Measurements from ENCODE around the gene FMN2. TPM values are rescaled to one million over a fixed set of nuclear protein-coding genes. Genes with fewer than 3 reads are reported as not detected.

The FMN2 gene
- polyA plus RNA-seq, 3 donors: not detected

DNA sequence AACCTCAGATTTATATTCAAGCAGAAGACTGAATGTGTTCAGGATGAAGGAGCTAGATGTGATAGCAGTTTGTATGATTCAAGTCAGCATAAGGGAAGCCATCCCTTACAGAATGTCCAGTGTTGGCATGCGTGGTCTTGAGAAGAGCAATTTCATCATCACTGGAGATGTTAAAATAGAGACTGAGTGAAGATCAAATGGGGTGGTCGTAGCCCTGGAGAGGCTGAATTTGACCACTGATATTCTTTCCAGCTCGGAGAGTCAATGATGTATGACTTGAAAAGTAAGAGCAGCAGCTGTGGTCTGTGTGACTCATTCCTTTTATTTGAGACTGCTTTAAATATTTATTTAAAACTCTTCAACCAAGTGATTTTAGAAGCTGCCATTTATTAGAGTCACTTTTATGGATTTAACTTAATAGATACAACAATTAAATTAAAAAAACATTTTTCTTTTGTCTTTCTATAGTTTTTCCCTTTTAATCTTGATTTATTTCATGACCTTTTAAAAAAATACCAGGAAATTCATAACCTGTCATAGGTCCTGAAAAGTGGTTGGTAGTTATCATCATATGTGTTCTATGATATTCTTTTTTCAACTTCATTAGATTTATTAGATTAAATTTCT is 15.5 kb downstream of the FMN2 start:
- WGBS (ENCODE audit: insufficient coverage): 83% methylated on average over 1 of the region's 3 CpGs
- TF ChIP-seq, protein P1, sequence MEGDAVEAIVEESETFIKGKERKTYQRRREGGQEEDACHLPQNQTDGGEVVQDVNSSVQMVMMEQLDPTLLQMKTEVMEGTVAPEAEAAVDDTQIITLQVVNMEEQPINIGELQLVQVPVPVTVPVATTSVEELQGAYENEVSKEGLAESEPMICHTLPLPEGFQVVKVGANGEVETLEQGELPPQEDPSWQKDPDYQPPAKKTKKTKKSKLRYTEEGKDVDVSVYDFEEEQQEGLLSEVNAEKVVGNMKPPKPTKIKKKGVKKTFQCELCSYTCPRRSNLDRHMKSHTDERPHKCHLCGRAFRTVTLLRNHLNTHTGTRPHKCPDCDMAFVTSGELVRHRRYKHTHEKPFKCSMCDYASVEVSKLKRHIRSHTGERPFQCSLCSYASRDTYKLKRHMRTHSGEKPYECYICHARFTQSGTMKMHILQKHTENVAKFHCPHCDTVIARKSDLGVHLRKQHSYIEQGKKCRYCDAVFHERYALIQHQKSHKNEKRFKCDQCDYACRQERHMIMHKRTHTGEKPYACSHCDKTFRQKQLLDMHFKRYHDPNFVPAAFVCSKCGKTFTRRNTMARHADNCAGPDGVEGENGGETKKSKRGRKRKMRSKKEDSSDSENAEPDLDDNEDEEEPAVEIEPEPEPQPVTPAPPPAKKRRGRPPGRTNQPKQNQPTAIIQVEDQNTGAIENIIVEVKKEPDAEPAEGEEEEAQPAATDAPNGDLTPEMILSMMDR (IDR thresholded peaks at IDR 0.05): no peak
- Histone ChIP-seq H3K27me3 (ENCODE audit: control insufficient read depth in 2 of 2, insufficient read depth in 2 of 2, low read length in 2 of 2) (no peaks in the 10 kb centered on the region), H3K4me2 (replicated peaks; ENCODE audit: extremely low read depth, low read length, poor library complexity, severe bottlenecking) (no peak overlapping the region), H3K9me3 (replicated peaks in 1 of 2; ENCODE audit: control insufficient read depth in 1 of 2, insufficient read depth in 1 of 2, low read length in 2 of 2) (no peaks in the 10 kb centered on the region), H3K27ac (ENCODE audit: low read depth in 1 of 2, low read length in 2 of 2) (no peak overlapping the region), H2AFZ (ENCODE audit: insufficient read depth, low read depth, low read length, poor library complexity, severe bottlenecking) (no peak overlapping the region), H3K9ac (ENCODE audit: insufficient read depth, low read length, poor library complexity, severe bottlenecking) (no peak overlapping the region), H3K4me3 (replicated peaks in 1 of 3; ENCODE audit: low read depth in 2 of 3, low read length in 3 of 3) (no peak overlapping the region), H3K36me3 (replicated peaks in 1 of 2; ENCODE audit: control insufficient read depth in 1 of 2, insufficient read depth in 2 of 2, low read length in 2 of 2) (no peaks in the 10 kb centered on the region), H3K4me1 (ENCODE audit: control insufficient read depth in 1 of 2, insufficient read depth in 2 of 2, low read length in 2 of 2) (no peaks in the 10 kb centered on the region), H4K20me1 (ENCODE audit: insufficient read depth, low read length) (no peaks in the 10 kb centered on the region), H3K79me2 (ENCODE audit: insufficient read depth, low read length) (no peaks in the 10 kb centered on the region)
- H3K36me3 Mint-ChIP-seq: no peaks in the 10 kb centered on the region
- H3K9me3 Mint-ChIP-seq: peaks cover 0 to 4% (median 1%) of the 10 kb centered on the region in 7 donors
- peaks cover 0 to 4% (median 2%) of the 10 kb centered on the region in 3 donors for H3K27me3 Mint-ChIP-seq (ENCODE audit: low read depth in 3 of 3)
- no peak overlapping the region for H3K27ac Mint-ChIP-seq
- intact Hi-C loops (cut with micrococcal nuclease): no loop called here
- DNase-seq: no peak
- H3K4me3 Mint-ChIP-seq: no peak overlapping the region
- no peaks in the 10 kb centered on the region for H3K4me1 Mint-ChIP-seq

DNA sequence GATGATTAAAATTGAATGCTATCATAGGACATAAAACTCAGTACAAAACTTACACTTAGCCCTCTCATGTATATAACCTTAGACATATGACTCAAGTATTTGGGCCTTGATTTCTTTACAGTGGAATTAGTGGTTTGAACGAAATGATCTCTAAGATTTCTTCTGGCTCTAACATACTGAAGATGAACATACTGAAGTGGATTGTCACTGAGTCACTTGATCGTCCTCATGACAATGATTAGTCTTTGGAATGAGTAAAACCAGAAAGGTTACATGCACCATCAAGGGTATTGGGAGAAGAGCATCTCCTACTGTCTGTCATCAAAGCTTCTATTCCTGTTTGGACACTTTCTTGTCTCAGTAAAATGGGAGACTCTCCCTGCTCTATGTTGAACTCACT is 17.4 kb downstream of the FMN2 start:
- H3K27me3 Mint-ChIP-seq (ENCODE audit: low read depth in 3 of 3): peaks cover 0 to 4% (median 0%) of the 10 kb centered on the region in 3 donors
- DNase-seq: no peak
- Histone ChIP-seq H3K9me3 (replicated peaks in 1 of 2; ENCODE audit: control insufficient read depth in 1 of 2, insufficient read depth in 1 of 2, low read length in 2 of 2) (no peaks in the 10 kb centered on the region), H3K36me3 (replicated peaks in 1 of 2; ENCODE audit: control insufficient read depth in 1 of 2, insufficient read depth in 2 of 2, low read length in 2 of 2) (no peaks in the 10 kb centered on the region), H3K9ac (ENCODE audit: insufficient read depth, low read length, poor library complexity, severe bottlenecking) (no peak overlapping the region), H3K4me3 (replicated peaks in 1 of 3; ENCODE audit: low read depth in 2 of 3, low read length in 3 of 3) (no peak overlapping the region), H2AFZ (ENCODE audit: insufficient read depth, low read depth, low read length, poor library complexity, severe bottlenecking) (no peak overlapping the region), H4K20me1 (ENCODE audit: insufficient read depth, low read length) (no peaks in the 10 kb centered on the region), H3K27me3 (ENCODE audit: control insufficient read depth in 2 of 2, insufficient read depth in 2 of 2, low read length in 2 of 2) (no peaks in the 10 kb centered on the region), H3K4me1 (ENCODE audit: control insufficient read depth in 1 of 2, insufficient read depth in 2 of 2, low read length in 2 of 2) (no peaks in the 10 kb centered on the region), H3K27ac (ENCODE audit: low read depth in 1 of 2, low read length in 2 of 2) (no peak overlapping the region), H3K79me2 (ENCODE audit: insufficient read depth, low read length) (no peaks in the 10 kb centered on the region), H3K4me2 (replicated peaks; ENCODE audit: extremely low read depth, low read length, poor library complexity, severe bottlenecking) (no peak overlapping the region)
- peaks cover 0 to 4% (median 3%) of the 10 kb centered on the region in 7 donors for H3K9me3 Mint-ChIP-seq
- intact Hi-C loops (cut with micrococcal nuclease): no loop called here
- no peak overlapping the region for H3K27ac Mint-ChIP-seq
- no peaks in the 10 kb centered on the region for H3K36me3 Mint-ChIP-seq
- no peaks in the 10 kb centered on the region for H3K4me1 Mint-ChIP-seq
- TF ChIP-seq, protein P1 (IDR thresholded peaks at IDR 0.05): no peak
- no CpG with 5 or more reads among the region's 2 CpGs for WGBS (ENCODE audit: insufficient coverage)
- H3K4me3 Mint-ChIP-seq: no peak overlapping the region
